GM19468 (cell line): ENCODE data around the gene IL17REL.

Experiments
- ATAC-seq: cut with Tn5 transposase; IDR thresholded peaks from one replicate; pipeline ENCODE4 v1.9.1; 2021; ENCODE audit warnings: mild to moderate bottlenecking, moderate library complexity, moderate number of reproducible peaks; ENCODE audit not compliant: unreplicated experiment; ENCODE audit errors: extremely low read depth

The IL17REL gene

GRCh38 chr22:50008151-50009040, 4.2 kb downstream of the IL17REL start:
- ATAC-seq = no peak

- no peak for ATAC-seq
These were observed 5.5 kb downstream of the IL17REL start for GRCh38 chr22:50007057-50007511.

- no peak for ATAC-seq
These were observed 7.6 kb downstream of the IL17REL start for GRCh38 chr22:50004918-50005317.

- no peak for ATAC-seq
These were observed 9.8 kb downstream of the IL17REL start for GRCh38 chr22:50002791-50003190.

- no peak for ATAC-seq
These were observed 11.0 kb downstream of the IL17REL start for GRCh38 chr22:50001388-50002231.

GRCh38 chr22:50000587-50001387, 11.8 kb downstream of the IL17REL start:
- ATAC-seq = no peak

GRCh38 chr22:49999946-50000586, 12.5 kb downstream of the IL17REL start:
- no peak for ATAC-seq

- ATAC-seq = no peak
These were observed 13.3 kb downstream of the IL17REL start for GRCh38 chr22:49999063-49999945.

- no peak for ATAC-seq
These were observed 13.9 kb downstream of the IL17REL start for GRCh38 chr22:49998718-49999062.

GRCh38 chr22:49997932-49998717, 14.4 kb downstream of the IL17REL start:
- no peak for ATAC-seq

- ATAC-seq = no peak
These were observed 15.3 kb downstream of the IL17REL start for GRCh38 chr22:49997251-49997599.

GRCh38 chr22:49996518-49997250, 15.9 kb downstream of the IL17REL start:
- ATAC-seq = no peak

GRCh38 chr22:49996119-49996517, 16.4 kb downstream of the IL17REL start:
- ATAC-seq = no peak

- ATAC-seq = no peak
These were observed 17.0 kb downstream of the IL17REL start for GRCh38 chr22:49995361-49996118.

GRCh38 chr22:49995041-49995360, 17.6 kb downstream of the IL17REL start:
- ATAC-seq = no peak

GRCh38 chr22:49994361-49995040, 18.1 kb downstream of the IL17REL start:
- ATAC-seq = no peak
